ENCODE results near the gene BBOF1.

Gene BBOF1

DNA sequence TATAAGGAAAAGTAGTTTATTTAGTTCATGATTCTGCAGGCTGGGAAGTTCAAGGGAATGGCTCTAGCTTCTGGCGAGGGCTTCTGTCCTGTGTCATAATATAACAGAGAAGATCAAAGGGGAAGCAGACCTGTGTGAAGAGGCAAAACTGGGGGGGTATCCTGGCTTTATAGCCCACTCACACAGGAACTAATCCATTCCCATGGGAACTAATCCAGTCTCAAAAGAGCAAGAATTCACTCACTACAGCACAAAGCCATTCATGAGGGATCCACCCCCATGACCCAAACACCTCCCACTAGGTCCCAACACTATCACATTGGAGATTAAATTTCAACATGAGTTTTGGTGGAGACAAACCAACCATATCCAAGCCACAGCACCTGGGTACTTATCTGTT is 58.3 kb downstream of the BBOF1 start:
- TF ChIP-seq, protein P1, sequence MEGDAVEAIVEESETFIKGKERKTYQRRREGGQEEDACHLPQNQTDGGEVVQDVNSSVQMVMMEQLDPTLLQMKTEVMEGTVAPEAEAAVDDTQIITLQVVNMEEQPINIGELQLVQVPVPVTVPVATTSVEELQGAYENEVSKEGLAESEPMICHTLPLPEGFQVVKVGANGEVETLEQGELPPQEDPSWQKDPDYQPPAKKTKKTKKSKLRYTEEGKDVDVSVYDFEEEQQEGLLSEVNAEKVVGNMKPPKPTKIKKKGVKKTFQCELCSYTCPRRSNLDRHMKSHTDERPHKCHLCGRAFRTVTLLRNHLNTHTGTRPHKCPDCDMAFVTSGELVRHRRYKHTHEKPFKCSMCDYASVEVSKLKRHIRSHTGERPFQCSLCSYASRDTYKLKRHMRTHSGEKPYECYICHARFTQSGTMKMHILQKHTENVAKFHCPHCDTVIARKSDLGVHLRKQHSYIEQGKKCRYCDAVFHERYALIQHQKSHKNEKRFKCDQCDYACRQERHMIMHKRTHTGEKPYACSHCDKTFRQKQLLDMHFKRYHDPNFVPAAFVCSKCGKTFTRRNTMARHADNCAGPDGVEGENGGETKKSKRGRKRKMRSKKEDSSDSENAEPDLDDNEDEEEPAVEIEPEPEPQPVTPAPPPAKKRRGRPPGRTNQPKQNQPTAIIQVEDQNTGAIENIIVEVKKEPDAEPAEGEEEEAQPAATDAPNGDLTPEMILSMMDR (IDR thresholded peaks at IDR 0.05; ENCODE audit: extremely low read depth, insufficient read depth, missing control alignments) = no peak
- no peak for DNase-seq (ENCODE audit: low spot score)
- in situ Hi-C loops (cut with MboI; ENCODE audit: low pct_unique_long_range_greater_than_20kb, low sequenced_read_pairs, unreplicated experiment) = no loop called here

- DNase-seq (ENCODE audit: low spot score) = no peak
- in situ Hi-C loops (cut with MboI; ENCODE audit: low pct_unique_long_range_greater_than_20kb, low sequenced_read_pairs, unreplicated experiment) = no loop called here
- TF ChIP-seq, protein P1 (IDR thresholded peaks at IDR 0.05; ENCODE audit: extremely low read depth, insufficient read depth, missing control alignments) = no peak
Observed at GRCh38 chr14:74080820-74081460, 61.8 kb downstream of the BBOF1 start.

DNA sequence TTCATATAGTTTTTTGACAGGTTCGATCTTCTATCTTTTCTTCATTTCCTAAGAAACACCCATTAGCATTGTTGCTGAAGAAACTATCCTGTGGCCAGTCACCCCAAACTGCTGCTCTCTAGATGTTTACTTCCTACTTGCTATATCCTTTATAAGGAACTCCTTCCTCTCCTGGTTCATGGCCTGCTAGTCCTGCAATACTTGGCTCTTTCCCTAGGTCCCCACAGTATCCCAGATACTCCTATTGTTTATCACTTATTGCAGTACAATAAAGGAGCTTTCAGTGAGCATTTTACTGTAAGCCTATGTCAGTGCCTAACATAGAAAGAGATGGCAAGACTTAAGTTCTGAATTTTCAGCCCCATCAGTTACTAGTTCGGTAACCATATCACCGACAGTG is 62.3 kb downstream of the BBOF1 start:
- no peak for DNase-seq (ENCODE audit: low spot score)
- in situ Hi-C loops (cut with MboI; ENCODE audit: low pct_unique_long_range_greater_than_20kb, low sequenced_read_pairs, unreplicated experiment) = no loop called here
- TF ChIP-seq, protein P1 (IDR thresholded peaks at IDR 0.05; ENCODE audit: extremely low read depth, insufficient read depth, missing control alignments) = no peak

DNA sequence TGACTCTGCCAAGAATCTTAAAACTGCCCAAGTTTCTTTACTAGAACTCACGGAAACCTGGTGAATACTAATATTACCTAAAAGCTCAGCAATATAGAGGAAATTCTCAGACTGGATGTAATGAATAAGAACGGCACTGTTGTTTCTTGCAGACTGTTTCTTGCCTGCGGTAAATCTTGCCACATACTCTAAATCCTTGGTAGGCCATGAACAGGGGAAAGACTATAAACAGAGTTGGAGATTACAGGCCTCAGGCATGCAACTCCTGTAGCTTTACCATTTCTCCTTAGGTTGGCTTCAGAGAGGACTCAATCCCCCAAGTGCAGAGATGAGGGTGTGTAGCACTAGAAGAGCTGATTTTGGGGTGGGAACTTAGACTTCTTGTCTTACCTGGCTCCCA is 64.0 kb downstream of the BBOF1 start:
- TF ChIP-seq, protein P1 (IDR thresholded peaks at IDR 0.05; ENCODE audit: extremely low read depth, insufficient read depth, missing control alignments) = no peak
- DNase-seq (ENCODE audit: low spot score) = no peak
- in situ Hi-C loops (cut with MboI; ENCODE audit: low pct_unique_long_range_greater_than_20kb, low sequenced_read_pairs, unreplicated experiment) = no loop called here

DNA sequence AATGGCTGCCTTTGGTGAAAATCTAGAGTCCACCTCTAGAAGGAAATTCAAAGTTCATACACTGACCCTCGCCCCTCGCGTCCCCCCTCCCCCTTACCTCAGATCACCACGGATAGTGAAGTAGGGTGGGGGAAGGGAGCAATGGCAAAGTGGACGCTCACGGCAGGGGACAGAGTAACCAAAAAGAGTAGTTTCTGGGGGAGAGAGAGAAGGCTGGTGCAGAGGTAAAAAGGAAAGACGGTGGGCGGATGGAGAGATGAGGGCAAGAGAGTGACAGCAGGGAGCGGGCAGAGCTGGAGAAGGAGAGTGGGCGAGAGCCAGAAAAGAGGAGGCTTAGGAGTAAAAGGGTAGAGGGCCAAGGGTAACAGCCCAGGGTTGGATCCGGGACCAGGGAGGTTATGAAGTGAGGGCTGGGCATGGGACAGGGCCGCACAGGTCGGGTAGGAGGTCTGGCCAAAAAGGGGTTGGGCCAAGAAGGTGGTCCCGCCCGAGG is 64.7 kb downstream of the BBOF1 start:
- DNase-seq (ENCODE audit: low spot score) = no peak
- TF ChIP-seq, protein P1 (IDR thresholded peaks at IDR 0.05; ENCODE audit: extremely low read depth, insufficient read depth, missing control alignments) = no peak
- in situ Hi-C loops (cut with MboI; ENCODE audit: low pct_unique_long_range_greater_than_20kb, low sequenced_read_pairs, unreplicated experiment) = no loop called here

DNA sequence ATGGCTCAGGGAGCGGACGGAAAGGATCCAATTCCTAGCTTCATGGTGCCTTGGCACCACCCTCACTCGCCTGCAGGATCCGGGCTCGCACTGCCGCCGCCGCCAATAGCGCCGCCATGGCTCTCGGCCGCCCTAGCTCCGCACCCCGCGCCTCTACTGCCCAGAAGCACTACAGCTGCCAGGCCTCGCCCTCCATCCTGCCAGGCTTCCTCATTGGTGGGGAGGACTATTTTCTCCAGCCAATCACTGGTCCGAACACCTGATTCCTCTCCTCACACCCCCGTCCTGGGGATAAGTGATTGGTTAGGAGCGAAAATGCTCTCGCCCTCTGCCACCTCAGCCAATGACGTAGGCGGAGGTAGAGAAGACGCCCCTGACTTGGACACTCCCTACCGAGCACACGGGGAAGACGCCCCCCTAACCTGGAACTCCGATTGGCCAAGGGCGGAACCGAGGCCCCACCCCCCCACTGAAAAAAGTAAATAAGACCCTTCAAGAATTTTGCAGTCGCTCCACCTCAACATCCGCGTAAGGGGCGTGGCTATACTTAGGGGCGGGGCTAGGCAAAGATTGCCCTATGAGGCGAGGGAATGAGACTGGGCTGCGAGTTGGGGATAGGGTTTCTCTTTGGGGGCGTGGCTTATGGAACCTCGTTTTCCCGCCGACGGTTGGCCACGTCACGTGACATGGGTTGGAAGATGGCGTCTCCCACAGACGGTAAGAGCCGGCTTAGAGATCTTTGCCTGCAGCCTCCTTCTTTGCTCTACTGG is 65.3 kb downstream of the BBOF1 start, which contains the start of the genes ALDH6A1 and LIN52:
TSS of gene ALDH6A1 (minus strand) at position 177 of the 770 bp plus-strand sequence. CDS start at position 118, 59 bp downstream.
TSS of gene LIN52 (plus strand) at position 680 of the 770 bp plus-strand sequence. CDS start at position 699, 19 bp downstream.
- in situ Hi-C loops (cut with MboI; ENCODE audit: low pct_unique_long_range_greater_than_20kb, low sequenced_read_pairs, unreplicated experiment) = no loop called here
- DNase-seq (ENCODE audit: low spot score) = peak; percentile 97
- TF ChIP-seq, protein P1 (IDR thresholded peaks at IDR 0.05; ENCODE audit: extremely low read depth, insufficient read depth, missing control alignments) = peak; percentile 10

Data from GM13977 (cell line).